HS-5 (cell line): ENCODE results near the gene PIP4K2A.
A peak's percentile ranks its signal among the peaks of the same experiment; 100 is the strongest.
"Not testable (repeated sequence)": the region's sequence is repeated elsewhere in the genome, so short reads cannot be mapped to it uniquely, and the experiment has no call there.

Experiments used
- DNase-seq: peaks from one replicate; pipeline ENCODE4 v3.0.0-alpha.2; 2012; ENCODE audit warnings: low read depth

The PIP4K2A gene

DNA sequence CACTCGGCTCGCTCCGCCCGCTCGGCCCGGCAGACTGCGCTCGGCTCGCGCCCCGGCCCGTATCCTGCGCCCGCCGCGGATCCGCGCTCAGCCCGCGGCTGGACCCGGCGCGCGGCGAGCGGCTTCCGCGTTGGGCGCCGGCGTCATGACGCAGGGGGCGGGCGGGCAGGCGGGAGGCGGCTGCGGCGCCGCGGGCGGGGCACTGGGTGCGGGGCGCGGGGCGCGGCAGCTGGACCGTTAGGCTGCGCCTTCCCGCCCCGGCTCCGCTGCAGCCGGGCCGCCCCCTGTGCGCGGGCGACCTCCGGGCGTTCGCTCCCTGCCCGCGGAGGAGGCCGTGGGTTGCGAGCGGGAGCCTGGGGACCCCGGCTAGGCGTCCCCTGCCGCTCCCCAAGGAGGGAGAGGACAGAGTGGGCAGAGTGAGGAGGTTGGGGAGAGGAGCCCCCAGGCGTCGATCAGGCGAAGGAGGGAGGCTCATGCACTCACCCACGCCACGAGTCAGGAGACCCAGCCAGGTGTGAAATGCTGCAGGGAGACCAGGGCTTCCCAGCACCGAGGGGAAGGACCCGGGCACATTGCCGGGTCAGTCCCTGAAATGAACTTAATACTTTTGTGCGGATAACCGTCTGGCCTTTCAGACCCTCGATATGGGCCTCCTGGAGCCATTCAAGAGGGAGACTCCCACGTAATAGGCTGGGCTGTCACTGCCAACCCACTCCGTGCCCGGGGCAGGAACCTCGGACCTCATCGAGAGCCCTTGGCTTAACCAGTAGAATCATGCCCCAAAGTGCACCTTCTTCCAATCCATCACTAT is at the start of gene PIP4K2A:
TSS of gene PIP4K2A (minus strand) at position 100 of the 811 bp plus-strand sequence. CDS start 252 bp downstream, outside the sequence.
- no peak for DNase-seq

DNA sequence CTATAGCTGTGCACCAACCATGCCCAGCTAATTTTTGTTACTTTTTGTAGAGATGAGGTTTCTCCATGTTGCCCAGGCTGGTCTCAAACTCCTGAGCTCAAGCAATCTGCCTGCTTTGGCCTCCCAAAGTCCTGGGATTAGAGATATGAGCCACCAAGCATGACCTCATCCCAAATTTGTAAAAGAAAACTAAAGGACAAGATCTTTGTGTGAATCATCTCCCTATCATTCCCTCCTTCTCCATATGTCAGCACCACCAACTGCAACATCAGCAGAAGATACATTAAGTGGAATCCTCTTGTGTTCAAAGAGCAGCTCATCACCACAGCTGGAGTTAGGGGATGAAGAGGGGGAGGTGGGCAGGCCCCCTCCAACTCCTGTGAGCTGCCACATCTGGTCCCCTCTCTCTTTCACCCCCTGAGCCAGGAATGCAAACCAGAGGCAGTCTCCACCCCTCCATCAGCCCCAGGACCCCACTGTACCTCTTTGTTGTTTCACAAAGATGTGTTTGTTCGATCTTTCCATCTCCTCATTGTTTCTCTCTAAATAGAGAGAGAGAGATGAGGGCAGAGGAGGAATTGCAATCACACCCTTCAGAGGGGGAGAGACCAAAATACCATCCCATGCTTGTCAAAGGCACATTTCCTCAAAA is 47.3 kb upstream of the PIP4K2A start:
- peak; percentile 15 for DNase-seq

DNA sequence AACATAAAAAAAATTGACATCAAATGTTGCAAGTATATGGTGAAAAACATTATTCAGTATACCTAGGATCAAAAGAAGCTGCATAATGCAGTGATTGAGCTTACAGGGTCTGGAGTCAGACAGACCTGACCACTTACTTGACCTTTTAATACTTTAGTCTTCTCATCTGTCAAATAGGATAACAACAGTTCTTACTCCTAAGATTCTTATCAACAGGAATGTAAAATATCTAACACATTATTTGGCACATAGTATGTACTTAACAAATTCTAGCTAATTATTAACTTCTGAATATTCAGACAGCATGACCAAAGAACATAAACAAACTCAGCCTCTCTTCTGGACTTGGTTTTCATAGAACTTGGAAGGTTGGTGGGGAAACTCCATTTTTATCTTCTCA is 45.6 kb upstream of the PIP4K2A start:
- no peak for DNase-seq

DNA sequence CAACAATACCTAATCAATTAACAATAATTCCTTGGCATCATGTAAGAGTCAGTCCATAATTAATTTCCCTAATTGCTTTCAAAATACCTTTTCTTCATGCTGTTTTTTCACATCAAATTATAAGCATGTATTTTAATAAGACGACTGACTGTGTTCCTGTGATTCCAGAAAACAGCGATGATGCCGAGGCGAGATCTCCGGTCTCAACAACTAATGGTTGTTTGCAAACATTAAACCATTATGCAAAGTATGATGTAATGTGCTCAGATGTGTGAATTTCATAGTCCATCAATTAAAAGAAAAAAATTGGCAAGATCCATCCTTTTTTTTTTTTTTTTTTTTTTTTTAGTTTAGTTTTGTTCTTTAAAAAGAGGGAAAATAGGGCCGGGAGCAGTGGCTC is 44.5 kb upstream of the PIP4K2A start:
- DNase-seq = no peak

DNA sequence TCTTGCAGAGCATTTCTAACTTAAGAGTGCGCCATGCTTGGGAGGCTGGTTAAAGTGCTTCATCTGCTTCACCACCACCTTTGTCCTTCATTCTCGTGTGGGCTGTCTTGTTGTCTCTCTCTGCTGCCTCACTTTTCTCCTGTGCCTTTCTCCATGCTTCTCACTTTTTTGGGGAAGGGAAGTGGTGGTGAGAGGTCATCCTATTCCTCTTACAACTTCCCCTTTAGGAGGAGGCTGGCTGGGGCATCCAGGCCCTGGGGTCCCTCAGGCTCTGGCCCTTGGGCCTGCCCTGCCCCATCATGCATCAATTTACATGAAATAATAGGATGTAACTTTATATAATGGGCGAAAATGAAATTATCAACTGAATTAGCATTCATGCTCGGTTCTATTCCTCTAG is 39.9 kb upstream of the PIP4K2A start:
- no peak for DNase-seq

DNA sequence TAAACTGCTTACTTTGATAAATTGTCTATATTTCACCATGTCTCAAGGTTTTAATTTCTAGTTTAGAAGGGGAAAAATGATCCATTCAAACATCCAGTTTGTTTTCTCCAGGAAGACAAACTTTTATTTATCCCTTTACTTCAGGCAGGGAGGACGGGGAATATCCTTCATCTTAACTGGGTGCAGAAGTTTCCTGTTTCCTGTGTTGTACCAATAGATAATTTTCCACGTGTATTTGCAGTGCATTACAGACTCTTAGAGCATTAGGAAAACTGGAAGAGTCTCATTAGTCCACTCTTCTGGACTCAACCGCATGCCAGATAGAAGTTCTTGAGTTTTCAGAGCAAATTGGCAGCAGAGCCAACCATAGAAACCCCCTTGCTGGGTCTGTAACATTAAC is 39.4 kb upstream of the PIP4K2A start:
- DNase-seq = no peak

DNA sequence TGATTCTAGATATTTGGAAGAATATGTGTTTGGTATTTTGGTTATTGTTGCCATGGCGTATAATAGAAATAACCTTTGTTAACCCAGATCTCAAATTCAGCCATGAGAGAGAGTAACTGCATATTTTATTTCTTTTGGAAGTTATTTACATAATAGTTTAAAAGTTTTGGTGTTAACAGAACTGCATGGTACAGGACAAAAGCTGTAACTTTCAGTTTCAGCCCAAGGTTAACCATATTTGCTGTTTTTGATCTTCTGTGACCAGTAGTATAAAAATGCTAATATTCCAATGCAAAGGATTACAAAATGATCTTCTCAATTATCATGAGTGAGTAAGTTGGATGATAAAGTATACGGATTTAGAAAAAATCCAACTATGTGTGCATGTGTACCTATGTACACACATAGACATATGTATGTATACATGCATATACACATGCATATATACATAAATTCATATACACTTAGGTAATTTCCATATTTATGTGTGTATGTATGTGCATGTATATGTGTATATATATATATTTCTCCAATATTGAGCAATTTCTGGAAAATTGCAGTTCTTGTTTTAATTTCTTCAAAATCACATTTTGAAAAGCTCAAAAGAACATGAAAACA is 38.0 kb upstream of the PIP4K2A start:
- DNase-seq = no peak

DNA sequence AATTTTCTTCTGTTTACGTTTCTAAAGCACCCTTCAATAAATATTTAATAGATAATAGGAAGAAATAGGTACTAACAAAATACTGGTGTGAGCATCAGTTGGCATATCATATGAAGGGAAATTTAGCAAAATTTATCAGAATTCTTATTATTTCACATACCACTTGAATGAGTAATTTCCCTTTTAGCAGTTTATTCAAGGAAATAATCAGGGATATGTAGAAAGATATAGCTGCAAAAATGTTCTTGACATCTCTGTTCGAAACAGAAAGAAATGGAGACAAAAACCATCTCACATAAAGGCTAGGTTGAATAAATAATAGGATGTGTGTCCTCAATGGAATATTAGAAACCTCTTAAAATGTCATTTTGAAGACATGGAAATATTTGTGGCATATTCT is 35.8 kb upstream of the PIP4K2A start:
- DNase-seq = no peak

DNA sequence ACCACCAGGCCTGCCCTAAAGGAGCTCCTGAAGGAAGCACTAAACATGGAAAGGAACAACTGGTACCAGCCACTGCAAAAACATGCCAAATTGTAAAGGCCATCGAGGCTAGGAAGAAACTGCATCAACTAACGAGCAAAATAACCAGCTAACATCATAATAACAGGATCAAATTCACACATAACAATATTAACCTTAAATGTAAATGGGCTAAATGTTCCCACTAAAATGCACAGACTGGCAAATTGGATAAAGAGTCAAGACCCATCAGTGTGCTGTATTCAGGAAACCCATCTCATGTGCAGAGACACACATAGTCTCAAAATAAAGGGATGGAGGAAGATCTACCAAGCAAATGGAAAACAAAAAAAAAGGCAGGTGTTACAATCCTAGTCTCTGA is 30.5 kb upstream of the PIP4K2A start:
- not testable (repeated sequence) for DNase-seq

DNA sequence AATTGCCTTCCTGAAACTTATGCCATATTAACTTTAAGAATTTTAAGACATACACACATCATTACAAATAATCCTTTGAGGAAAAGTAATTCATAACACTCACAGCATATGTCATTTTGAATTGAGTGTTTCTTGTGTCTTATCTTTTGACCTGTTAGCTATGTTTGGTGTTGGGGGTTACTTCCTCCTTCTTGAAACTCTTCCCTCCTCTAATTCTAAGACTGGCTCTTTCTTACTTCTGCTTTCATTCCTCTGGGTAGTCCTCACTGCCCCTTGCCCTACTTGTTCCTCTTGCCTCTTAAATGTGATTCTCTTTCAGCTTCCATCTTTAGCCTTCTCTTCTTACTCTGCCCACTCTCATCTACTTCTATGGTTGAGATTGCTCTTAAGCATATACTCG is 28.3 kb upstream of the PIP4K2A start:
- no peak for DNase-seq

DNA sequence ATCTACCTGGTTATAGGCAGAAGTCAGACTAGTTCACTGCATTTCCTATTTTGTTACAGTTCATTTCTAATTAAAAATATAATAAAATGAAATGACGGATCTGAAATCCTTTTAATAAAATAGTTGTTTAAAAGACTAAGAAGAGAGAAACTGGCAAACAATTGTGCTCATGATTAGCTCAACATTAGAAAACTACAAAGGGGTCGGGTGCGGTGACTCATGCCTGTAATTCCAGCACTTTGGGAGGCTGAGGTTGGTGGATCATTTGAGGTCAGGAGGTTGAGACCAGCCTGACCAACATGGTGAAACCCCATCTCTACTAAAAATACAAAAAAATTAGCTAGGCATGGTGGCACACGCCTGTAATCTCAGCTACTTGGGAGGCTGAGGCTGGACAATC is 27.3 kb upstream of the PIP4K2A start:
- not testable (repeated sequence) for DNase-seq

DNA sequence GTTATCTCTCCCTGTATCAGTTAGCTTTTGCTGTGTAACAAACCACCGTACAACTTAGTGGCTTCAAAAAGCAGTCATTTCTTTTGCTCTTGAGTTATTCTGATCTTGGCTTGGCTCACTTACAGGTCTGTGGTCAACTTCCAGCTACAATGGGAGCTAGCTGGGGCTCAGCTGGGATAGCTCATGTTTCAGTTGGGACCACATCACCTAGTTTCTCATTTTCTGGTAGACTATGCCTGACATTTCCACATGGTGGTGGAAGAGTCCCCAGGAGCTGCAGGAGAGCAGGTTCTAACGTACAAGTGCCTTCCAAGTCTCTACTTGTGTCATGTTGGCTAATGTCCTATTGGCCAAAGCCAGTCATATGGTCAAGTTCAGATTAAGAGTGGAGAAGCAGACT is 25.8 kb upstream of the PIP4K2A start:
- DNase-seq = no peak

DNA sequence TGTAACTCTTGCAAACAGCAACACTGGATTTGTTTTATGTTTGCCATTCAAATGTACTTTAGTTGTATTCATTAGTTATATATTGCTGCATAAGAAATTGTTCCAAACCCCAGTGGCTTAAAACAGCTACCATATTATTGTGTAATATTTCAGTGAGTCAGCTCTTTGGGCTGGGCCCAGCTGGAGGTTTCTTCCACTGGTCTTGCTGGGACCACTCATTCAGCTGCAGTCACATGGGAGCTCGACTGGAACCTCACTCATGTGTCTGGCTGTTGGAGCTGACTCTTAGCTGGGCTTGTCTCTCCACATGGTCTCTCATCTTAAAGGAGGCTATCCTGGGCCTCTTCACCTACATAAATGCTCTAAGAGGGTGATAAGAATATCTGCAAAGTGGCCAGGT is 23.2 kb upstream of the PIP4K2A start:
- DNase-seq = peak; percentile 23

DNA sequence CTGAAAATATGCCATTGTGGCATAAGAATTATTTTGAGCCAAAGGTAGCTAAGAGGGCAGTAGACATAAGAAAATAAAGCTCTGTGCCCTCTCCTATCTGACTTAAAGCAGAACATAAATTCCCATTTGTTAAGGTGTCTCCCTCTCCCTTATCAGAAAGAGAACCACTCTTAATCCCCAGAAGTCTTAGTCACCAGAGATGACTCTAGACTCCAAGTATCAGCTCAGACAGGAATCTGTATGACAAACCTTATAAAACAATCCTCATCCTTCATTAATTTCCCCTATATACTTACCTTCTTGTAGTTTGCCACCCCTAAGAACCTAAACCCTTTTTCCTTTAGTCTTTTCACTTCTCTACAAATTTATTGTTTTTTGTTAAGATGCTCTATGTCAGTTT is 21.8 kb upstream of the PIP4K2A start:
- DNase-seq = no peak

DNA sequence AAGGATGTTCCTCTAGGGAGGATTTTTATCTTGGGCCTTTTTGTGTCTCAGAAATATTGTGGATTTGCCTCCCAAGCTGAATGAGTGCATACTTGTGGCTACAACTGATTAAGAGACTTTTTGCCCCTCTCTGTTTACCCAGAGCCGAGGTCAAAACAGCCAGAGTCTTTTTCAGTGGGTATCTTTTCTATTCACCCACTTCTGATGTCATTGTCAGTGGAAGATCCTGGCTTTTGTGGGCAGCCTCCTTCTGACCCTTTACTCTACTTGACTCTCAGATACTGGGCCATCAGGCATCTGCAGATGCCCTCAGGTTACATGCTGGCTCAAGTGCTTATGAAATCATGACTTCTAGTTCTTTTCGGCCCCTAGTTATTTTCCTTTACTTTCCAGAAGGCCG is 19.6 kb upstream of the PIP4K2A start:
- DNase-seq = no peak

DNA sequence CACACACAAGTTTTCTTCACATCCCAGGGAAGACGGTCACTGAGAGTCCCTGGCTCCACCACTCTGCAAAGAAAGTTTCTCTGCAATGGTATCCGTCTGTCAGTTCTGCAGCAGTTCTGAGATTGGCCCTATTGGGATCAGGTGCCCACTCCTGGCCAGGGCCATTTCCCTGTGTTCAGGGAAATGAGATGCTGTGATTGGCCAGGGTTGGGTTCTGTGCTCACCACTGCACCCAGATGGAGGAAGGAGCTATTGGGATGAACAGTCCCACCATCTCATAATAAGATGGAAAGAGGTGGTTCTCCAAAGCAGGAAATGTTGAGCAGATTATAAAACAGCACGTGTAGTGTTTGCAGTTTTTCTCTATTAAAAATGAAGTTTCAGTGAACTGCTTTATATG is 13.3 kb upstream of the PIP4K2A start:
- no peak for DNase-seq

DNA sequence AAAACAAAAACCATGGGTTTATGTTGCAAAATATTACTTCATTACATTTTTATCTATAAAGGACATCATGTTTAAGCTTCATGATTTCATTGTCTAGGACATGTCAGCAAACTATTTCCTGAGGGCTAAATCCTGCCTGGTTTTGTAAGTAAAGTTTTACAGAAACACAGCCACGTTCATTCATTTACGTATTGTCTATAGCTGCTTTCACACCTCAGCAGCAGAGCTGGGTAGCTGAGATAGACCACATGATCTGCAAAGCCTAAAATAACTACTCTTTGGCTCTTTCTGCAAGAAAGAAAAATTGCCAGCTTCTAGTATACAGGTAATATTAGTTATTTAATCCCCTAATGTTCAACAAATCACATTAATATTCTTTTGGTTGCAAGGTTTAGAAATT is 12.7 kb upstream of the PIP4K2A start:
- DNase-seq = no peak

DNA sequence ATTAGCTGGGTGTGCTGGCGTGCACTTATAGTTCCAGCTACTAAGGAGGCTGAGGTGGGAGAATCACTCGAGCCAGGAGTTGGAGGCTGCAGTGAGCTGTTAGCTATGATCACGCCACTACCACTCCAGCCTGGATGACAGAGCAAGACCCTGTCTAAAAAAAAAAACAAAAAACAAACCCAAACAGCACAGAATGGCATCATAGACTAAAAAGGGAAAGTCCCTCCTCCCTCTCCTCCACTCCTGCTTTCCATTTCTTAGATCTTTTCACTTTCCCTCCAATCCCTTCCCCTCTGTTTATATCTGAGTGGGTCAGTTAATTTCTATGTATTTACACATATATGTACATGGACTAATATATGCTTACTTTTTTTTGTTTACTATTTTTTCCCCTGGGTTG is 10.4 kb upstream of the PIP4K2A start:
- DNase-seq = no peak

DNA sequence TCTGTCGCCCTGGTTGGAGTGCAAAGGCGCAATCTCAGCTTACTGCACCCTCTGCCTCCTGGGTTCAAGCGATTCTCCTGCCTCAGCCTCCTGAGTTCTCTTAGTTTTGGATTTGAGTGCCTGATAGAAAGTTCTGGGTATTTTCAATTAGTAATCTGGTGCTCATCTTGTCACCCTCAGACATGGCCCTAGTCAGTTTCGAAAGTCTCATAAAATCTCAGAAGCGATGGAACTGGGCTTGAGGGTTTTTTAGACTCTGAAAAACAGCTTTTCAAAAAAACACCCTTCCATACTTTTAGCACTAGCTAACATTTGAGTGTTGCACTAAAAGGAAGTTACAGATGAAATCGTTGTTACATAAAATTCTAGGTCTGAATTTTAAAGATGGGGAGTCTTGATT is 9.4 kb upstream of the PIP4K2A start:
- no peak for DNase-seq

DNA sequence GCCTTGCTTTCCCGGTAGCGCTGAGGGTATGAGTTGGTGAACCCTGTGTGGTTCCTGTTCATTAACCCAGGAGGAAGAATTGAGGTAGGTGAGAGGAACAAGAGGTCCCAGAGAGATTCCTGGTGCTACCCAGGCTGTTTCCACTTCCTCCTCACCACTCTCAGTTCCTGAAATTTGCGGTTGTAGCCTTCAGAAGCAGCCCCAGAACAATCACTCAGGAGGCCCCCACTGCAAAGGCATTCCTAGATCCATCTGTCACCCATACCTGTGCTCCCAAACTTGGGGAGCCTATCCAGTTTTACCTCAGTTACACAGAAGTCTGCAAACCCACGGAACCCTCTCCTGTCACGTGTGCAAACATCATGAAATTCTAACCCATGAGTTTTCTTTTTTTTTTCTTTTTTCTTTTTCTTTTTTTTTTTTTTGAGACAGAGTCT is 9.0 kb upstream of the PIP4K2A start:
- DNase-seq = no peak

DNA sequence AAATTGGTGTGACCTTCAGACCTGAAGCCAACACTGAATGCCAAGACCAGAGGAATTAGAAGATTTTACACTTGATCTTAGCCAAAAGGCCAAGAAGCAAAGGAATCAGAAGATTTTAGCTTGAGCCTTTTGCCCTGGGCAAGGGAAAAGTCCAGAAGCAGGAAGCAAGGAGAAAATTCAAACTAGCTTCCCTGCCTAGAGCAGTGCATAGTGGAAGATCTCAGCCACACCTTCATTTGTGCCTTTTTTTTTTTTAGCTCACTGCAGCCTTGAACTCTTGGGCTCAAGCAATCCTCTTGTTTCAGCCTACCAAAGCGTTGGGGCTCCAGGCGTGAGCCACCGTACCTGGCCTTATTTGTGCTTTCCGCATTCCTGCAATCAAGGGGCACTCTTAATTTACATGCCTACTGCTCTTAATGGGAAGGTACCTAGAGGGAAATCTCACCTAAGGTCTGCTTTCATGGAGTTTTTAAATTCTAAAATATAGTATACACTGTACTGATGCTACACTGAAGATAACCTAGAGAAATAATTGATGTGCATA is 8.3 kb upstream of the PIP4K2A start:
- no peak for DNase-seq

DNA sequence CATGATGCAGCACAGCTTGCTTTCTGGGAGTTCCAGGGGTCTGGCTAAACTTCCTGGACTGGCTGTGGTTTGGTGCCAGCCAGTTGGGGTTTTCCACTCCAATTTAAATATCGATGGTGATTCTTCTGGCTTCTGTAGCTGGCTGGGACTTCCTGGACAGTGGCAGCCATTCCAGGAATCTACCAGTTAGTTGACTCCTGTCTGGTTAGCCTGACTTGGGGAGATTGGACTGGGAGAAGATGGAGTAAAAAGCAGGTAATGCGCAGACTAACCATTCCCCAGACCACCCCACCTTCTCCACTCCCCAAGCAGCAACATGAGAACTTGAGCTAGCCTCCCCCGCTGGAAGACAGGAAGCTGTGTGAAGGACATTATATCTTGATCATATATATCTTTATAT is 6.3 kb upstream of the PIP4K2A start:
- no peak for DNase-seq
